ENCODE data around the gene AGAP1.

DNA sequence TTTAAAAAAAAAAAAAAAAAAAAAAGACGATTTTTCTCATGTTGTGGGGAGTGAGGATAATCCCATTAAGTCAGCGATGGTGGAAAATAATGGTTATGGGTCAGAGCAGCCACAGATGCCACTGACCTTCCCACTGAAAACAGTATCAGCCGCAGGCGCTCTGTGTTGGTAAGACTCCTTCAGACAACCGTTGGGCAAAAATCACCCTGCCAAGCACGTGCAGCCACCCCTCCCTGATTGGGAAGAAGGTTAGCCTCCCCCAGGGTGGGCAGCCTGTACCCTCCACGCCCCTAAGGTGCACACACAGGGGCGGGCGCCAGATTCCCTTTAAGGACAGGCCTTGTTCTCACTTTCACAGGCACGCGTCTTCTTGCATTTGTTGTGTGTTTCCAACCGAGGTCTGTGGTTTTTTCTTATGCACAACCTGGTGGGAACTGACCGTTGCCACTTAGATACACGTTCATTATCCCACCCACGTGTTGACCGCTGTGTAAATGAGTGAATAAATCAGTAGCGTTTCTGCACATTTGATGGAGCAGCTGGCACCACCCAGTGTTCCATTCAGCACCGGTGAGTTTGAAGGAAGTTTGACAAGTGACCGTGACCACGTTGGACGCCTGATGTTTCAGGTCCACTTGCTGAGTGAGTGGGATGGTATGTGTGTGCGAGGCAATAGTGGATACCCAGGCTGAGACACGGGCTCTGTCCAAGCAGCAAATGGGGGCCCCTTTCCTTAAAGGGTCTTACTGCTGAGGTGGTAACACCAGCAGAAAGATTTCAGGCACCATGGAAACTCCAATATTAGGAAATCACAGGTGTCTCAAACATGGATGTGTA, 476.6 kb downstream of the AGAP1 start:
- TF ChIP-seq TAF1 (IDR thresholded peaks at IDR 0.05; ENCODE audit: borderline replicate concordance, low read depth, low read length), result no peak
- TF ChIP-seq POLR2A (IDR thresholded peaks at IDR 0.05; ENCODE audit: low read depth, low read length), result no peak
- no peak for TF ChIP-seq POLR2AphosphoS5 (IDR thresholded peaks at IDR 0.05; ENCODE audit: low read depth, low read length)

Measured in GM12892 (cell line).